Measurements from ENCODE around the gene LRP8. TPM values are rescaled to one million over a fixed set of nuclear protein-coding genes. Genes with fewer than 3 reads are reported as not detected.

Gene LRP8
- total RNA-seq, 1 experiment from 2014 or later: 69.5 TPM

DNA sequence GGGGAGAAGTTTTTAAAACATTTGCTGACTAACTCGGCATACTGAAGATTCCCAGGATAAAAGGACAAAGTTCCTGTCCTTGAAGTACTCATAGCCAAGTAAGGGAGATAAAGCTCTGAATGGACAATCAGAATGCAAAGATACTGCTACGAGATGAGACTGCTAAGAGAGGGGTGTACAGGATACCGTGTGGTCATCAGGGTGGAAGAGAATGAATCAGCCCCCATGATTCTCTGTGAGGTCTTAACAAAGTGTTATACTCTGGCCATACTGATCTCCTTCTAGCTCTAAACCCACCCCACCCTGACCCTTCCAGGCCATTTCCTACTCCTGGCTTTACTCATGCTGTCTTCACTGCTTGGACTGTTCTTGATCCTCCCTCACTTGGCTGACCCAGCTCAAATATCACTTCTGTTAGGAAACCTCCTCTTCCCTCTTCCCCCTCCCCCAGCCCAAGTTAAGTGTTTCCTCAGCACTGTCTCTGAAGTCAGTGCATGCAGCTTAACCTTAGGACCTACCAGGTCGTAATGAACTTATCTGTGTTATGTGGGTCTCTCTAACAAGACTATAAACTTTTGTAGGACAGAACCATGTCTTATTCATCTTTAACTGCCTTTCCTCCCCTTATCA lies 73.7 kb downstream of the LRP8 start:
- Mint-ChIP-seq H3K4me1 (no peaks in the 10 kb centered on the region), H3K4me3 (no peak overlapping the region), H3K27ac (no peak overlapping the region), H3K36me3 (peaks cover 80% of the 10 kb centered on the region), H3K9me3 (no peaks in the 10 kb centered on the region), H3K27me3 (ENCODE audit: low read depth) (no peaks in the 10 kb centered on the region)
- ATAC-seq: no peak
- DNase-seq (ENCODE audit: low spot score): no peak
- ChIA-PET CTCF (interaction anchor here (0.8 kb wide), 1 partner anchor 25 kb away, joined by 3 read pairs; no protein-coding TSS in a partner anchor), POLR2A (no interaction called here)
- TF ChIP-seq FOXK1 (CRISPR knock-in tag; IDR thresholded peaks at IDR 0.05): no peak
- no peak for TF ChIP-seq SMAD3 (CRISPR knock-in tag; IDR thresholded peaks at IDR 0.05; ENCODE audit: borderline replicate concordance)
- TF ChIP-seq PRRX2 (CRISPR knock-in tag; IDR thresholded peaks at IDR 0.05): no peak
- TF ChIP-seq, protein P1, sequence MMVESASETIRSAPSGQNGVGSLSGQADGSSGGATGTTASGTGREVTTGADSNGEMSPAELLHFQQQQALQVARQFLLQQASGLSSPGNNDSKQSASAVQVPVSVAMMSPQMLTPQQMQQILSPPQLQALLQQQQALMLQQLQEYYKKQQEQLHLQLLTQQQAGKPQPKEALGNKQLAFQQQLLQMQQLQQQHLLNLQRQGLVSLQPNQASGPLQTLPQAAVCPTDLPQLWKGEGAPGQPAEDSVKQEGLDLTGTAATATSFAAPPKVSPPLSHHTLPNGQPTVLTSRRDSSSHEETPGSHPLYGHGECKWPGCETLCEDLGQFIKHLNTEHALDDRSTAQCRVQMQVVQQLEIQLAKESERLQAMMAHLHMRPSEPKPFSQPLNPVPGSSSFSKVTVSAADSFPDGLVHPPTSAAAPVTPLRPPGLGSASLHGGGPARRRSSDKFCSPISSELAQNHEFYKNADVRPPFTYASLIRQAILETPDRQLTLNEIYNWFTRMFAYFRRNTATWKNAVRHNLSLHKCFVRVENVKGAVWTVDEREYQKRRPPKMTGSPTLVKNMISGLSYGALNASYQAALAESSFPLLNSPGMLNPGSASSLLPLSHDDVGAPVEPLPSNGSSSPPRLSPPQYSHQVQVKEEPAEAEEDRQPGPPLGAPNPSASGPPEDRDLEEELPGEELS (CRISPR knock-in tag; IDR thresholded peaks at IDR 0.05): no peak
- TF ChIP-seq, protein P2, sequence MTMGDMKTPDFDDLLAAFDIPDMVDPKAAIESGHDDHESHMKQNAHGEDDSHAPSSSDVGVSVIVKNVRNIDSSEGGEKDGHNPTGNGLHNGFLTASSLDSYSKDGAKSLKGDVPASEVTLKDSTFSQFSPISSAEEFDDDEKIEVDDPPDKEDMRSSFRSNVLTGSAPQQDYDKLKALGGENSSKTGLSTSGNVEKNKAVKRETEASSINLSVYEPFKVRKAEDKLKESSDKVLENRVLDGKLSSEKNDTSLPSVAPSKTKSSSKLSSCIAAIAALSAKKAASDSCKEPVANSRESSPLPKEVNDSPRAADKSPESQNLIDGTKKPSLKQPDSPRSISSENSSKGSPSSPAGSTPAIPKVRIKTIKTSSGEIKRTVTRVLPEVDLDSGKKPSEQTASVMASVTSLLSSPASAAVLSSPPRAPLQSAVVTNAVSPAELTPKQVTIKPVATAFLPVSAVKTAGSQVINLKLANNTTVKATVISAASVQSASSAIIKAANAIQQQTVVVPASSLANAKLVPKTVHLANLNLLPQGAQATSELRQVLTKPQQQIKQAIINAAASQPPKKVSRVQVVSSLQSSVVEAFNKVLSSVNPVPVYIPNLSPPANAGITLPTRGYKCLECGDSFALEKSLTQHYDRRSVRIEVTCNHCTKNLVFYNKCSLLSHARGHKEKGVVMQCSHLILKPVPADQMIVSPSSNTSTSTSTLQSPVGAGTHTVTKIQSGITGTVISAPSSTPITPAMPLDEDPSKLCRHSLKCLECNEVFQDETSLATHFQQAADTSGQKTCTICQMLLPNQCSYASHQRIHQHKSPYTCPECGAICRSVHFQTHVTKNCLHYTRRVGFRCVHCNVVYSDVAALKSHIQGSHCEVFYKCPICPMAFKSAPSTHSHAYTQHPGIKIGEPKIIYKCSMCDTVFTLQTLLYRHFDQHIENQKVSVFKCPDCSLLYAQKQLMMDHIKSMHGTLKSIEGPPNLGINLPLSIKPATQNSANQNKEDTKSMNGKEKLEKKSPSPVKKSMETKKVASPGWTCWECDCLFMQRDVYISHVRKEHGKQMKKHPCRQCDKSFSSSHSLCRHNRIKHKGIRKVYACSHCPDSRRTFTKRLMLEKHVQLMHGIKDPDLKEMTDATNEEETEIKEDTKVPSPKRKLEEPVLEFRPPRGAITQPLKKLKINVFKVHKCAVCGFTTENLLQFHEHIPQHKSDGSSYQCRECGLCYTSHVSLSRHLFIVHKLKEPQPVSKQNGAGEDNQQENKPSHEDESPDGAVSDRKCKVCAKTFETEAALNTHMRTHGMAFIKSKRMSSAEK (CRISPR knock-in tag; IDR thresholded peaks at IDR 0.05; ENCODE audit: borderline replicate concordance): no peak
- TF ChIP-seq, protein P3, sequence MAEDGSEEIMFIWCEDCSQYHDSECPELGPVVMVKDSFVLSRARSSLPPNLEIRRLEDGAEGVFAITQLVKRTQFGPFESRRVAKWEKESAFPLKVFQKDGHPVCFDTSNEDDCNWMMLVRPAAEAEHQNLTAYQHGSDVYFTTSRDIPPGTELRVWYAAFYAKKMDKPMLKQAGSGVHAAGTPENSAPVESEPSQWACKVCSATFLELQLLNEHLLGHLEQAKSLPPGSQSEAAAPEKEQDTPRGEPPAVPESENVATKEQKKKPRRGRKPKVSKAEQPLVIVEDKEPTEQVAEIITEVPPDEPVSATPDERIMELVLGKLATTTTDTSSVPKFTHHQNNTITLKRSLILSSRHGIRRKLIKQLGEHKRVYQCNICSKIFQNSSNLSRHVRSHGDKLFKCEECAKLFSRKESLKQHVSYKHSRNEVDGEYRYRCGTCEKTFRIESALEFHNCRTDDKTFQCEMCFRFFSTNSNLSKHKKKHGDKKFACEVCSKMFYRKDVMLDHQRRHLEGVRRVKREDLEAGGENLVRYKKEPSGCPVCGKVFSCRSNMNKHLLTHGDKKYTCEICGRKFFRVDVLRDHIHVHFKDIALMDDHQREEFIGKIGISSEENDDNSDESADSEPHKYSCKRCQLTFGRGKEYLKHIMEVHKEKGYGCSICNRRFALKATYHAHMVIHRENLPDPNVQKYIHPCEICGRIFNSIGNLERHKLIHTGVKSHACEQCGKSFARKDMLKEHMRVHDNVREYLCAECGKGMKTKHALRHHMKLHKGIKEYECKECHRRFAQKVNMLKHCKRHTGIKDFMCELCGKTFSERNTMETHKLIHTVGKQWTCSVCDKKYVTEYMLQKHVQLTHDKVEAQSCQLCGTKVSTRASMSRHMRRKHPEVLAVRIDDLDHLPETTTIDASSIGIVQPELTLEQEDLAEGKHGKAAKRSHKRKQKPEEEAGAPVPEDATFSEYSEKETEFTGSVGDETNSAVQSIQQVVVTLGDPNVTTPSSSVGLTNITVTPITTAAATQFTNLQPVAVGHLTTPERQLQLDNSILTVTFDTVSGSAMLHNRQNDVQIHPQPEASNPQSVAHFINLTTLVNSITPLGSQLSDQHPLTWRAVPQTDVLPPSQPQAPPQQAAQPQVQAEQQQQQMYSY (CRISPR knock-in tag; IDR thresholded peaks at IDR 0.05): no peak
- TF ChIP-seq, protein P4, sequence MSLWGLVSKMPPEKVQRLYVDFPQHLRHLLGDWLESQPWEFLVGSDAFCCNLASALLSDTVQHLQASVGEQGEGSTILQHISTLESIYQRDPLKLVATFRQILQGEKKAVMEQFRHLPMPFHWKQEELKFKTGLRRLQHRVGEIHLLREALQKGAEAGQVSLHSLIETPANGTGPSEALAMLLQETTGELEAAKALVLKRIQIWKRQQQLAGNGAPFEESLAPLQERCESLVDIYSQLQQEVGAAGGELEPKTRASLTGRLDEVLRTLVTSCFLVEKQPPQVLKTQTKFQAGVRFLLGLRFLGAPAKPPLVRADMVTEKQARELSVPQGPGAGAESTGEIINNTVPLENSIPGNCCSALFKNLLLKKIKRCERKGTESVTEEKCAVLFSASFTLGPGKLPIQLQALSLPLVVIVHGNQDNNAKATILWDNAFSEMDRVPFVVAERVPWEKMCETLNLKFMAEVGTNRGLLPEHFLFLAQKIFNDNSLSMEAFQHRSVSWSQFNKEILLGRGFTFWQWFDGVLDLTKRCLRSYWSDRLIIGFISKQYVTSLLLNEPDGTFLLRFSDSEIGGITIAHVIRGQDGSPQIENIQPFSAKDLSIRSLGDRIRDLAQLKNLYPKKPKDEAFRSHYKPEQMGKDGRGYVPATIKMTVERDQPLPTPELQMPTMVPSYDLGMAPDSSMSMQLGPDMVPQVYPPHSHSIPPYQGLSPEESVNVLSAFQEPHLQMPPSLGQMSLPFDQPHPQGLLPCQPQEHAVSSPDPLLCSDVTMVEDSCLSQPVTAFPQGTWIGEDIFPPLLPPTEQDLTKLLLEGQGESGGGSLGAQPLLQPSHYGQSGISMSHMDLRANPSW (CRISPR knock-in tag; conservative IDR thresholded peaks at IDR 0.05; ENCODE audit: low read depth): no peak
- TF ChIP-seq ZNF138 (CRISPR knock-in tag; conservative IDR thresholded peaks at IDR 0.05): no peak
- TF ChIP-seq CBFB (CRISPR knock-in tag; IDR thresholded peaks at IDR 0.05; ENCODE audit: low read depth): no peak
- TF ChIP-seq ATF1 (CRISPR knock-in tag; IDR thresholded peaks at IDR 0.05): no peak

DNA sequence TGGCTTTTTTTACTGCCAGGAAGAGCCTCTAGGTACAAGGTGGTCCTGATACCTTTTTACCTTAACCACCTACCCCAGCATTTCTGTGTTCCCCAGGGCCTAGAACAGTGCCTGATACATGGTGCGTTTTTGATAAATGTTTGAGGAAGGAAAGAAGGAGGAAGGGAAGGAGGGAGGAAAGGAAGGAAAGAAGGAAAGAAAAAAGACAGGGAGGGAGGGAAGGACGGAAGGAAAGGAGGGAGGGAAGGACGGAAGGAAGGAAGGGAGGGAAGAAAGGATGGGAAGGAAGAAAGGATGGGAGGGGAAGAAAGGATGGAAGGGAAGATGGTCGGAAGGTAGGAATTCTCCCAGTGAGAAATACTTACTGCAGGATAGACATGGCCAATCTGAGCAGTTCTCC lies 77.5 kb downstream of the LRP8 start:
- Mint-ChIP-seq H3K4me3 (no peak overlapping the region), H3K27ac (no peak overlapping the region), H3K36me3 (peaks cover 73% of the 10 kb centered on the region), H3K4me1 (no peaks in the 10 kb centered on the region), H3K27me3 (ENCODE audit: low read depth) (no peaks in the 10 kb centered on the region), H3K9me3 (no peaks in the 10 kb centered on the region)
- DNase-seq (ENCODE audit: low spot score) (no peak), ATAC-seq (no peak)
- ChIA-PET POLR2A (no interaction called here), CTCF (no interaction called here)
- no peak for TF ChIP-seq PRRX2 (CRISPR knock-in tag; IDR thresholded peaks at IDR 0.05)
- no peak for TF ChIP-seq ELF4 (CRISPR knock-in tag; IDR thresholded peaks at IDR 0.05; ENCODE audit: low read depth)
- no peak for TF ChIP-seq NFYB (CRISPR knock-in tag; conservative IDR thresholded peaks at IDR 0.05; ENCODE audit: low read depth)
- TF ChIP-seq, protein P5, sequence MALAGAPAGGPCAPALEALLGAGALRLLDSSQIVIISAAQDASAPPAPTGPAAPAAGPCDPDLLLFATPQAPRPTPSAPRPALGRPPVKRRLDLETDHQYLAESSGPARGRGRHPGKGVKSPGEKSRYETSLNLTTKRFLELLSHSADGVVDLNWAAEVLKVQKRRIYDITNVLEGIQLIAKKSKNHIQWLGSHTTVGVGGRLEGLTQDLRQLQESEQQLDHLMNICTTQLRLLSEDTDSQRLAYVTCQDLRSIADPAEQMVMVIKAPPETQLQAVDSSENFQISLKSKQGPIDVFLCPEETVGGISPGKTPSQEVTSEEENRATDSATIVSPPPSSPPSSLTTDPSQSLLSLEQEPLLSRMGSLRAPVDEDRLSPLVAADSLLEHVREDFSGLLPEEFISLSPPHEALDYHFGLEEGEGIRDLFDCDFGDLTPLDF (CRISPR knock-in tag; IDR thresholded peaks at IDR 0.05): no peak
- TF ChIP-seq, protein P6, sequence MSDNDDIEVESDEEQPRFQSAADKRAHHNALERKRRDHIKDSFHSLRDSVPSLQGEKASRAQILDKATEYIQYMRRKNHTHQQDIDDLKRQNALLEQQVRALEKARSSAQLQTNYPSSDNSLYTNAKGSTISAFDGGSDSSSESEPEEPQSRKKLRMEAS (CRISPR knock-in tag; IDR thresholded peaks at IDR 0.05): no peak
- TF ChIP-seq NR2C2 (CRISPR knock-in tag; IDR thresholded peaks at IDR 0.05): no peak
- TF ChIP-seq, protein P1 (CRISPR knock-in tag; IDR thresholded peaks at IDR 0.05): no peak
- no peak for TF ChIP-seq KAT7 (CRISPR knock-in tag; IDR thresholded peaks at IDR 0.05; ENCODE audit: borderline replicate concordance)
- TF ChIP-seq TEAD4 (CRISPR knock-in tag; IDR thresholded peaks at IDR 0.05): no peak
- no peak for TF ChIP-seq ZNF121 (CRISPR knock-in tag; IDR thresholded peaks at IDR 0.05)
